ENCODE data around the gene MAGI2. TPM values are rescaled to one million over a fixed set of nuclear protein-coding genes. Genes with fewer than 3 reads are reported as not detected.

Gene MAGI2
- total RNA-seq, 1 experiment from 2014 or later: 14.3 TPM

GRCh38 chr7:78253850-78254725 is 1199.4 kb downstream of the MAGI2 start:
- Mint-ChIP-seq H3K27ac (no peak overlapping the region; a peak in 1 of 7 replicates), H3K27me3 (ENCODE audit: low read depth) (no peaks in the 10 kb centered on the region), H3K36me3 (ENCODE audit: insufficient read depth in 1 of 3, low read depth in 3 of 3) (peaks cover 0 to 4% (median 3%) of the 10 kb centered on the region in 3 experiments; a peak in 2 of 7 replicates), H3K9me3 (0 out of 5 replicates have a peak, but pooled peaks cover 0 to 3% of the 10 kb centered on the region in 2 experiments), H3K4me1 (no peaks in the 10 kb centered on the region), H3K4me3 (no peak overlapping the region)
- Histone ChIP-seq H4K91ac (ENCODE audit: insufficient read length, low read depth, low read length) (no peak overlapping the region), H3K14ac (ENCODE audit: insufficient read depth, low read length) (no peak overlapping the region), H3K9me3 (ENCODE audit: control insufficient read depth, low read depth, low read length) (no peaks in the 10 kb centered on the region), H2BK120ac (ENCODE audit: low read depth, low read length, poor library complexity, severe bottlenecking) (no peak overlapping the region), H2BK20ac (ENCODE audit: low read depth, low read length, poor library complexity, severe bottlenecking) (no peak overlapping the region), H3K79me2 (ENCODE audit: insufficient read depth, low read length) (no peaks in the 10 kb centered on the region), H2BK15ac (ENCODE audit: low read depth, low read length) (no peak overlapping the region), H3K27me3 (ENCODE audit: insufficient read depth, low read length) (no peaks in the 10 kb centered on the region), H2BK12ac (ENCODE audit: insufficient read length, low read depth, low read length) (no peak overlapping the region), H3K79me1 (ENCODE audit: insufficient read depth, low read depth, low read length, poor library complexity, severe bottlenecking) (no peaks in the 10 kb centered on the region), H4K5ac (ENCODE audit: insufficient read length, low read depth, low read length) (no peak overlapping the region), H3K18ac (ENCODE audit: insufficient read length, low read depth, low read length) (no peak overlapping the region), H3K27ac (ENCODE audit: insufficient read length, low read depth, low read length) (no peak overlapping the region), H3K9ac (ENCODE audit: extremely low read depth, insufficient read length, low read length) (no peak overlapping the region), H3K23ac (ENCODE audit: insufficient read length, low read depth, low read length) (no peak overlapping the region), H3K4me1 (ENCODE audit: insufficient read depth, low read length) (no peaks in the 10 kb centered on the region), H4K20me1 (ENCODE audit: control insufficient read depth, insufficient read depth, insufficient read length) (no peaks in the 10 kb centered on the region), H3K4ac (ENCODE audit: low read depth, low read length) (no peak overlapping the region), H2AFZ (ENCODE audit: low read length) (no peak overlapping the region), H3T11ph (ENCODE audit: low read length) (no peak overlapping the region), H3K23me2 (ENCODE audit: insufficient read length, low read depth, low read length, poor library complexity, severe bottlenecking) (no peaks in the 10 kb centered on the region), H3K4me2 (ENCODE audit: insufficient read depth, insufficient read length, low read length) (no peak overlapping the region), H3K56ac (ENCODE audit: insufficient read length, low read depth, low read length) (no peak overlapping the region), H4K8ac (replicated peaks; ENCODE audit: insufficient read length, low read depth, low read length) (no peak overlapping the region), H2BK5ac (ENCODE audit: insufficient read length, low read length) (no peak overlapping the region), H2AK5ac (ENCODE audit: insufficient read length, low read length) (no peak overlapping the region)
- TF ChIP-seq CTCF (conservative IDR thresholded peaks at IDR 0.05): no peak
- DNase-seq: no peak
- WGBS (ENCODE audit: extremely low coverage, insufficient read length, low lambda C conversion rate): no CpG with 5 or more reads among the region's 4 CpGs
